PFSK-1 (cell line): ENCODE results near the gene SLC11A1.

ENCODE experiments used
- FOXP2 ChIP-seq: optimal IDR thresholded peaks from 2 replicates; pipeline ENCODE3; 2011; ENCODE audit warnings: borderline replicate concordance, control low read depth, inconsistent platforms; ENCODE audit not compliant: insufficient read depth; ENCODE audit errors: extremely low read length, extremely low read depth
- POLR2AphosphoS5 ChIP-seq: IDR thresholded peaks from 2 replicates; pipeline ENCODE4 v1.6.1; 2012; ENCODE audit warnings: low read depth, mild to moderate bottlenecking, control low read depth, low read length, moderate library complexity
- SIN3A ChIP-seq: IDR thresholded peaks from 2 replicates; pipeline ENCODE4 v1.6.1; 2012; ENCODE audit warnings: mild to moderate bottlenecking, low read length, moderate library complexity, borderline replicate concordance; ENCODE audit not compliant: insufficient read depth
- TAF1 ChIP-seq: IDR thresholded peaks from 2 replicates; pipeline ENCODE4 v1.6.1; 2012; ENCODE audit warnings: low read length, control low read depth, borderline replicate concordance; ENCODE audit not compliant: insufficient read depth
- TF ChIP-seq, protein P1 (sequence below), 2 experiments: IDR thresholded peaks; 2 replicates each; pipeline versions ENCODE4 v1.6.1 to v1.8.0; 2011 to 2012; ENCODE audit warnings: low read depth in 2 of 2, low read length in 2 of 2, control low read depth in 1 of 2, inconsistent platforms in 1 of 2, mild to moderate bottlenecking in 1 of 2, moderate library complexity in 1 of 2; ENCODE audit not compliant: insufficient read depth in 1 of 2

The SLC11A1 gene

DNA sequence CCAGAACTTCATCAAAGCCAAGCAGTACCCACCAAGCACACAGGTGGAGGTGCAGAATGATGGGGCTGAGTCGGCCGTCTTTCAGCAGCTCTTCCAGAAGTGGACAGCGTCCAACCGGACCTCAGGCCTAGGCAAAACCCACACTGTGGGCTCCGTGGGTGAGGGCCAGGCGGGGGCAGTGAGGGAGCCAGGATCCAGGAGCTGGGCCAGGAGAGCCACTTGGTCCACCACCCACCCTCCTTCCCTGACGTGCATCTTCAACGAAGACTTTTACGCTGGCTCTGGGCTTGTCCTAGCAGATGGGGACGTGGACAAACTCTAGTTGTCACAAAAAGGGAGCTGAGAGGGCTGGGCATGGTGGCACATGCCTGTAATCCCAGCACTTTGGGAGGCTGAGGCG is 48.6 kb downstream of the SLC11A1 start:
- TF ChIP-seq, protein P1, sequence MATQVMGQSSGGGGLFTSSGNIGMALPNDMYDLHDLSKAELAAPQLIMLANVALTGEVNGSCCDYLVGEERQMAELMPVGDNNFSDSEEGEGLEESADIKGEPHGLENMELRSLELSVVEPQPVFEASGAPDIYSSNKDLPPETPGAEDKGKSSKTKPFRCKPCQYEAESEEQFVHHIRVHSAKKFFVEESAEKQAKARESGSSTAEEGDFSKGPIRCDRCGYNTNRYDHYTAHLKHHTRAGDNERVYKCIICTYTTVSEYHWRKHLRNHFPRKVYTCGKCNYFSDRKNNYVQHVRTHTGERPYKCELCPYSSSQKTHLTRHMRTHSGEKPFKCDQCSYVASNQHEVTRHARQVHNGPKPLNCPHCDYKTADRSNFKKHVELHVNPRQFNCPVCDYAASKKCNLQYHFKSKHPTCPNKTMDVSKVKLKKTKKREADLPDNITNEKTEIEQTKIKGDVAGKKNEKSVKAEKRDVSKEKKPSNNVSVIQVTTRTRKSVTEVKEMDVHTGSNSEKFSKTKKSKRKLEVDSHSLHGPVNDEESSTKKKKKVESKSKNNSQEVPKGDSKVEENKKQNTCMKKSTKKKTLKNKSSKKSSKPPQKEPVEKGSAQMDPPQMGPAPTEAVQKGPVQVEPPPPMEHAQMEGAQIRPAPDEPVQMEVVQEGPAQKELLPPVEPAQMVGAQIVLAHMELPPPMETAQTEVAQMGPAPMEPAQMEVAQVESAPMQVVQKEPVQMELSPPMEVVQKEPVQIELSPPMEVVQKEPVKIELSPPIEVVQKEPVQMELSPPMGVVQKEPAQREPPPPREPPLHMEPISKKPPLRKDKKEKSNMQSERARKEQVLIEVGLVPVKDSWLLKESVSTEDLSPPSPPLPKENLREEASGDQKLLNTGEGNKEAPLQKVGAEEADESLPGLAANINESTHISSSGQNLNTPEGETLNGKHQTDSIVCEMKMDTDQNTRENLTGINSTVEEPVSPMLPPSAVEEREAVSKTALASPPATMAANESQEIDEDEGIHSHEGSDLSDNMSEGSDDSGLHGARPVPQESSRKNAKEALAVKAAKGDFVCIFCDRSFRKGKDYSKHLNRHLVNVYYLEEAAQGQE (IDR thresholded peaks at IDR 0.05; ENCODE audit: insufficient read depth in 1 of 2, low read depth in 2 of 2, low read length in 2 of 2): no peak
- TF ChIP-seq SIN3A (no peak), FOXP2 (no peak), POLR2AphosphoS5 (no peak), TAF1 (no peak)

DNA sequence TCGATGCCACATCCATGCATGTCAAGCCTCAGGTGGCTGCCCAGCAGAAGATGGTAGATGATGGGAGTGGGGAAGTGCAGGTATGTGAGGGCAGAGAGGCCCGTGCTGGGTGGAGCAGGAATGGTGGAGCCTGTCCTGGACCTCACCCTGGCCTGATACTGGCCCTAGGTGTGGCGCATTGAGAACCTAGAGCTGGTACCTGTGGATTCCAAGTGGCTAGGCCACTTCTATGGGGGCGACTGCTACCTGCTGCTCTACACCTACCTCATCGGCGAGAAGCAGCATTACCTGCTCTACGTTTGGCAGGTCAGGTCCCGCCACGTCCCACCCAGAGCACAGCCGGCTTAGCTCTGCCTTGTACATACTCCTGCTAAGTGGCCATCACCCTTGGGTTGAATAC is 49.8 kb downstream of the SLC11A1 start:
- TF ChIP-seq, protein P1 (IDR thresholded peaks at IDR 0.05; ENCODE audit: insufficient read depth in 1 of 2, low read depth in 2 of 2, low read length in 2 of 2): no peak
- TF ChIP-seq SIN3A: no peak

DNA sequence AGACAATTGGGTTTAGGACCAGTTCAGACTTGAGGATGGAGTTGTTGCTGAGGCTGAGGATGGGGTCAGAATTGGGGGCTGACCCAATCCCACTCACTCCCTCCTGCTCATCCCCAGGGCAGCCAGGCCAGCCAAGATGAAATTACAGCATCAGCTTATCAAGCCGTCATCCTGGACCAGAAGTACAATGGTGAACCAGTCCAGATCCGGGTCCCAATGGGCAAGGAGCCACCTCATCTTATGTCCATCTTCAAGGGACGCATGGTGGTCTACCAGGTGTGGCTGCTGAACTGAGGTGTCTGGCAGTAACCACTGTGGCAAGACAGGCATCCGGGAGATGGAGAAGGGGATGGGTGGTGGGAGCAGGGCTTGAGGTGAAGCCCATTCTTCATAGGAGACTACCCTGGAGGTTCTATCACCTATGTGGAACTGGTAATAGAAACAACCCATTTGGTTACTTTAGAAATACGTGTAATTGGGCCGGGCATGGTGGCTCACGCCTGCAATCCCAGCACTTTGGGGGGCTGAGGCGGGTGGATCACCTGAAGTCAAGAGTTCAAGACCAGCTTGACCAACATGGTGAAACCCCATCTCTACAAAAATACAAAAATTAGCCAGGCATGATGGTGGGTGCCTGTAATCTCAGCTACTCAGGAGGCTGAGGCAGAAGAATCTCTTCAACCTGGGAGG is 50.7 kb downstream of the SLC11A1 start:
- no peak for TF ChIP-seq FOXP2
- no peak for TF ChIP-seq POLR2AphosphoS5
- TF ChIP-seq TAF1: no peak
- TF ChIP-seq, protein P1 (IDR thresholded peaks at IDR 0.05; ENCODE audit: insufficient read depth in 1 of 2, low read depth in 2 of 2, low read length in 2 of 2): no peak
- TF ChIP-seq SIN3A: no peak

DNA sequence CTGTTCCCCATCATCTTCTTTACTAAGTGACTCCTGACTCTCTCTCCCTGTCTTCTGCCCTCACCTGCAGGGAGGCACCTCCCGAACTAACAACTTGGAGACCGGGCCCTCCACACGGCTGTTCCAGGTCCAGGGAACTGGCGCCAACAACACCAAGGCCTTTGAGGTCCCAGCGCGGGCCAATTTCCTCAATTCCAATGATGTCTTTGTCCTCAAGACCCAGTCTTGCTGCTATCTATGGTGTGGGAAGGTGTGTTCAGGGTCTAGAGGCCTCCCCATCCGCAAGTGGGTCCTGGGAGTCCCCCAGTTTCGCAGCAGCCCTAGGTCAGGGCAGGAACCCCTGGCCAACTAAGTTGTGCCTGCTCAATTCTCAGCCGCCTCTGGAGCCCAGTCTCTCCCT is 52.4 kb downstream of the SLC11A1 start:
- TF ChIP-seq, protein P1 (IDR thresholded peaks at IDR 0.05; ENCODE audit: insufficient read depth in 1 of 2, low read depth in 2 of 2, low read length in 2 of 2): no peak
- TF ChIP-seq TAF1: no peak
- no peak for TF ChIP-seq SIN3A
- no peak for TF ChIP-seq POLR2AphosphoS5
- no peak for TF ChIP-seq FOXP2
